HEK293 (cell line): ENCODE measurements around the gene OPRM1.

Experiments
- CTCF ChIA-PET: fragments of 350-600 bp; formaldehyde crosslinking; extraction: SDS; loops from one replicate; lab custom pipeline; 2021; ENCODE audit warnings: antibody characterized with exemption; lab: Yijun Ruan, JAX
- POLR2A ChIA-PET: fragments of 300-600 bp; formaldehyde crosslinking; extraction: SDS; loops from one replicate; lab custom pipeline; 2020; ENCODE audit warnings: antibody characterized with exemption, inconsistent platforms; lab: Yijun Ruan, JAX
- H3K27ac ChIP-seq: fragments of 200-500 bp; sonication (Bioruptor generic); 2 replicates; pipeline ENCODE4 v1.5.1; 2014; ENCODE audit warnings: low read depth, low read length, control low read depth, inconsistent platforms; ENCODE audit errors: extremely low read depth
- H3K36me3 ChIP-seq, 2 experiments: fragments of 200-500 bp in 1 of 2; sonication (Bioruptor generic) in 1 of 2; 1 replicate in 1 of 2; 2 replicates in 1 of 2; pipeline ENCODE4 v1.5.1; 2014 to 2017; ENCODE audit warnings: inconsistent platforms in 2 of 2, low read length in 2 of 2; ENCODE audit not compliant: control insufficient read depth in 2 of 2, insufficient read depth in 1 of 2
- H3K4me1 ChIP-seq: fragments of 200-500 bp; sonication (Bioruptor generic); 2 replicates; pipeline ENCODE4 v1.5.1; 2014; ENCODE audit warnings: mild to moderate bottlenecking, low read length, inconsistent platforms; ENCODE audit not compliant: control insufficient read depth, insufficient read depth
- H3K4me3 ChIP-seq: 2 replicates; pipeline ENCODE4 v1.5.1; 2011; ENCODE audit warnings: low read depth, mild to moderate bottlenecking, control low read depth, low read length, moderate library complexity
- H3K9me3 ChIP-seq: fragments of 200-500 bp; sonication (Bioruptor generic); 2 replicates; pipeline ENCODE4 v1.5.1; 2014; ENCODE audit warnings: low read depth, low read length, inconsistent platforms; ENCODE audit not compliant: control insufficient read depth, insufficient read depth
- KLF16 ChIP-seq: fragments of 450-650 bp; formaldehyde crosslinking; IDR thresholded peaks from 2 replicates; pipeline ENCODE4 v1.5.1; 2017; ENCODE audit warnings: missing biosample characterization, missing genetic modification characterization
- KLF9 ChIP-seq: fragments of 450-650 bp; formaldehyde crosslinking; IDR thresholded peaks from 2 replicates; pipeline ENCODE4 v1.5.1; 2016; ENCODE audit warnings: missing biosample characterization, missing genetic modification characterization, low read depth
- RBAK ChIP-seq: fragments of 450-650 bp; formaldehyde crosslinking; IDR thresholded peaks from 2 replicates; pipeline ENCODE4 v1.5.1; 2016; ENCODE audit warnings: missing biosample characterization, missing genetic modification characterization
- SCRT1 ChIP-seq: fragments of 450-650 bp; formaldehyde crosslinking; IDR thresholded peaks from 2 replicates; pipeline ENCODE4 v1.5.1; 2016; ENCODE audit warnings: missing biosample characterization, missing genetic modification characterization, borderline replicate concordance
- SP2 ChIP-seq: fragments of 450-650 bp; formaldehyde crosslinking; IDR thresholded peaks from 2 replicates; pipeline ENCODE4 v1.5.1; 2016; ENCODE audit warnings: missing biosample characterization, missing genetic modification characterization
- ZBTB20 ChIP-seq: fragments of 450-650 bp; formaldehyde crosslinking; IDR thresholded peaks from 2 replicates; pipeline ENCODE4 v1.5.1; 2016; ENCODE audit warnings: missing biosample characterization, missing genetic modification characterization
- ZBTB21 ChIP-seq: fragments of 450-650 bp; formaldehyde crosslinking; IDR thresholded peaks from 2 replicates; pipeline ENCODE4 v1.5.1; 2017; ENCODE audit warnings: missing biosample characterization, missing genetic modification characterization
- ZNF184 ChIP-seq: fragments of 450-650 bp; IDR thresholded peaks from 2 replicates; pipeline ENCODE4 v1.5.1; 2018; ENCODE audit warnings: missing biosample characterization, mild to moderate bottlenecking, missing genetic modification characterization
- ZNF529 ChIP-seq: fragments of 450-650 bp; formaldehyde crosslinking; IDR thresholded peaks from 2 replicates; pipeline ENCODE4 v1.5.1; 2017; ENCODE audit warnings: missing genetic modification characterization, missing biosample characterization; ENCODE audit not compliant: insufficient replicate concordance
- ZNF530 ChIP-seq: fragments of 450-650 bp; formaldehyde crosslinking; IDR thresholded peaks from 2 replicates; pipeline ENCODE4 v1.5.1; 2016; ENCODE audit warnings: low read depth, missing biosample characterization, missing genetic modification characterization
- ZNF660 ChIP-seq: fragments of 450-650 bp; IDR thresholded peaks from 2 replicates; pipeline ENCODE4 v1.5.1; 2018; ENCODE audit warnings: missing biosample characterization, mild to moderate bottlenecking, missing genetic modification characterization
- ZNF701 ChIP-seq: fragments of 450-650 bp; formaldehyde crosslinking; IDR thresholded peaks from 2 replicates; pipeline ENCODE4 v1.5.1; 2016; ENCODE audit warnings: missing biosample characterization, missing genetic modification characterization
- ZNF785 ChIP-seq: fragments of 450-650 bp; formaldehyde crosslinking; IDR thresholded peaks from 2 replicates; pipeline ENCODE4 v1.5.1; 2016; ENCODE audit warnings: missing biosample characterization, missing genetic modification characterization
- ZSCAN16 ChIP-seq: fragments of 450-650 bp; formaldehyde crosslinking; IDR thresholded peaks from 2 replicates; pipeline ENCODE4 v1.5.1; 2016; ENCODE audit warnings: missing biosample characterization, missing genetic modification characterization
- ZSCAN30 ChIP-seq: fragments of 450-650 bp; IDR thresholded peaks from 2 replicates; pipeline ENCODE4 v1.5.1; 2018; ENCODE audit warnings: missing biosample characterization, mild to moderate bottlenecking, missing genetic modification characterization, moderate library complexity
- ZXDB ChIP-seq: fragments of 450-650 bp; formaldehyde crosslinking; IDR thresholded peaks from 2 replicates; pipeline ENCODE4 v1.5.1; 2016; ENCODE audit warnings: missing biosample characterization, missing genetic modification characterization
- TF ChIP-seq, protein P1 (sequence below): fragments of 450-650 bp; formaldehyde crosslinking; IDR thresholded peaks from 2 replicates; pipeline ENCODE4 v1.5.1; 2016; ENCODE audit warnings: missing biosample characterization, missing genetic modification characterization
- TF ChIP-seq, protein P2 (sequence below): fragments of 450-650 bp; formaldehyde crosslinking; IDR thresholded peaks from 2 replicates; pipeline ENCODE4 v1.5.1; 2016; ENCODE audit warnings: missing biosample characterization, missing genetic modification characterization
- TF ChIP-seq, protein P3 (sequence below): fragments of 450-650 bp; formaldehyde crosslinking; IDR thresholded peaks from 2 replicates; pipeline ENCODE4 v1.5.1; 2017; ENCODE audit warnings: missing biosample characterization, missing genetic modification characterization
- TF ChIP-seq, protein P4 (sequence below): fragments of 450-650 bp; formaldehyde crosslinking; IDR thresholded peaks from 2 replicates; pipeline ENCODE4 v1.5.1; 2016; ENCODE audit warnings: missing biosample characterization, missing genetic modification characterization, low read depth
- TF ChIP-seq, protein P5 (sequence below): fragments of 450-650 bp; formaldehyde crosslinking; IDR thresholded peaks from 2 replicates; pipeline ENCODE4 v1.5.1; 2016; ENCODE audit warnings: missing biosample characterization, missing genetic modification characterization

OPRM1 gene

DNA sequence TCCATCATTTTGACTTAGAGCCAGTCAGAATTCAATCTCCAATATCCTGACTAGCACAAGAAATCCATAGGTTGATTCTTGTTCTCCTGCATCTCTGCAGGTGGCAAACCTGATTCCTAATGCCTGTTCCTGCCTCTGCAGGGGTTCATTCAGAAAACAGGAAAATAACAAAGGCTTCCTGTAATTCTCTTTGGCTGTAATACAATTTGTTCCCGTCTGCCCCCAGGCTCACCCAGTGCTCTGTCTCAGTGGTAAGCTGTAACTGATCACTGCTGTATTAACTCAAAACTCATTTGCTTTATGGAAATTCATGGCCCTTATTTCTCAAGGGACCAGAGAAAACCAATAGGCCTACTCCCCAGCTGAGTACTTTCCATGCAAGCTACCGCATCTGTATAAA lies 88.6 kb downstream of the OPRM1 start:
- Histone ChIP-seq H3K4me1 (no peaks in the 10 kb centered on the region), H3K4me3 (no peak overlapping the region), H3K9me3 (no peaks in the 10 kb centered on the region), H3K36me3 (no peaks in the 10 kb centered on the region), H3K27ac (no peak overlapping the region)
- CTCF ChIA-PET: interaction anchor here (0.6 kb wide), 1 partner anchor 1322 kb away, joined by 3 read pairs; no protein-coding TSS in a partner anchor
- TF ChIP-seq, protein P1, sequence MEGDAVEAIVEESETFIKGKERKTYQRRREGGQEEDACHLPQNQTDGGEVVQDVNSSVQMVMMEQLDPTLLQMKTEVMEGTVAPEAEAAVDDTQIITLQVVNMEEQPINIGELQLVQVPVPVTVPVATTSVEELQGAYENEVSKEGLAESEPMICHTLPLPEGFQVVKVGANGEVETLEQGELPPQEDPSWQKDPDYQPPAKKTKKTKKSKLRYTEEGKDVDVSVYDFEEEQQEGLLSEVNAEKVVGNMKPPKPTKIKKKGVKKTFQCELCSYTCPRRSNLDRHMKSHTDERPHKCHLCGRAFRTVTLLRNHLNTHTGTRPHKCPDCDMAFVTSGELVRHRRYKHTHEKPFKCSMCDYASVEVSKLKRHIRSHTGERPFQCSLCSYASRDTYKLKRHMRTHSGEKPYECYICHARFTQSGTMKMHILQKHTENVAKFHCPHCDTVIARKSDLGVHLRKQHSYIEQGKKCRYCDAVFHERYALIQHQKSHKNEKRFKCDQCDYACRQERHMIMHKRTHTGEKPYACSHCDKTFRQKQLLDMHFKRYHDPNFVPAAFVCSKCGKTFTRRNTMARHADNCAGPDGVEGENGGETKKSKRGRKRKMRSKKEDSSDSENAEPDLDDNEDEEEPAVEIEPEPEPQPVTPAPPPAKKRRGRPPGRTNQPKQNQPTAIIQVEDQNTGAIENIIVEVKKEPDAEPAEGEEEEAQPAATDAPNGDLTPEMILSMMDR (tag by site-specific recombination): no peak
- TF ChIP-seq, protein P2, sequence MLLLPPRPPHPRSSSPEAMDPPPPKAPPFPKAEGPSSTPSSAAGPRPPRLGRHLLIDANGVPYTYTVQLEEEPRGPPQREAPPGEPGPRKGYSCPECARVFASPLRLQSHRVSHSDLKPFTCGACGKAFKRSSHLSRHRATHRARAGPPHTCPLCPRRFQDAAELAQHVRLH: no peak
- TF ChIP-seq ZNF785 (tag by site-specific recombination): no peak
- no peak for TF ChIP-seq ZNF184
- no peak for TF ChIP-seq ZSCAN30 (tag by site-specific recombination)
- TF ChIP-seq ZNF701 (tag by site-specific recombination): no peak
- TF ChIP-seq, protein P3, sequence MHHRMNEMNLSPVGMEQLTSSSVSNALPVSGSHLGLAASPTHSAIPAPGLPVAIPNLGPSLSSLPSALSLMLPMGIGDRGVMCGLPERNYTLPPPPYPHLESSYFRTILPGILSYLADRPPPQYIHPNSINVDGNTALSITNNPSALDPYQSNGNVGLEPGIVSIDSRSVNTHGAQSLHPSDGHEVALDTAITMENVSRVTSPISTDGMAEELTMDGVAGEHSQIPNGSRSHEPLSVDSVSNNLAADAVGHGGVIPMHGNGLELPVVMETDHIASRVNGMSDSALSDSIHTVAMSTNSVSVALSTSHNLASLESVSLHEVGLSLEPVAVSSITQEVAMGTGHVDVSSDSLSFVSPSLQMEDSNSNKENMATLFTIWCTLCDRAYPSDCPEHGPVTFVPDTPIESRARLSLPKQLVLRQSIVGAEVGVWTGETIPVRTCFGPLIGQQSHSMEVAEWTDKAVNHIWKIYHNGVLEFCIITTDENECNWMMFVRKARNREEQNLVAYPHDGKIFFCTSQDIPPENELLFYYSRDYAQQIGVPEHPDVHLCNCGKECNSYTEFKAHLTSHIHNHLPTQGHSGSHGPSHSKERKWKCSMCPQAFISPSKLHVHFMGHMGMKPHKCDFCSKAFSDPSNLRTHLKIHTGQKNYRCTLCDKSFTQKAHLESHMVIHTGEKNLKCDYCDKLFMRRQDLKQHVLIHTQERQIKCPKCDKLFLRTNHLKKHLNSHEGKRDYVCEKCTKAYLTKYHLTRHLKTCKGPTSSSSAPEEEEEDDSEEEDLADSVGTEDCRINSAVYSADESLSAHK (tag by site-specific recombination): no peak
- TF ChIP-seq RBAK: no peak
- TF ChIP-seq ZXDB (tag by site-specific recombination): no peak
- TF ChIP-seq ZSCAN16 (tag by site-specific recombination): no peak
- no peak for TF ChIP-seq KLF16 (tag by site-specific recombination)
- no peak for TF ChIP-seq ZBTB20 (tag by site-specific recombination)
- no peak for TF ChIP-seq SCRT1 (tag by site-specific recombination)
- no peak for TF ChIP-seq ZBTB21 (tag by site-specific recombination)
- no peak for TF ChIP-seq ZNF529 (tag by site-specific recombination)
- no peak for TF ChIP-seq ZNF530
- TF ChIP-seq ZNF660: no peak
- no peak for TF ChIP-seq KLF9 (tag by site-specific recombination)
- TF ChIP-seq SP2: no peak
- TF ChIP-seq, protein P4, sequence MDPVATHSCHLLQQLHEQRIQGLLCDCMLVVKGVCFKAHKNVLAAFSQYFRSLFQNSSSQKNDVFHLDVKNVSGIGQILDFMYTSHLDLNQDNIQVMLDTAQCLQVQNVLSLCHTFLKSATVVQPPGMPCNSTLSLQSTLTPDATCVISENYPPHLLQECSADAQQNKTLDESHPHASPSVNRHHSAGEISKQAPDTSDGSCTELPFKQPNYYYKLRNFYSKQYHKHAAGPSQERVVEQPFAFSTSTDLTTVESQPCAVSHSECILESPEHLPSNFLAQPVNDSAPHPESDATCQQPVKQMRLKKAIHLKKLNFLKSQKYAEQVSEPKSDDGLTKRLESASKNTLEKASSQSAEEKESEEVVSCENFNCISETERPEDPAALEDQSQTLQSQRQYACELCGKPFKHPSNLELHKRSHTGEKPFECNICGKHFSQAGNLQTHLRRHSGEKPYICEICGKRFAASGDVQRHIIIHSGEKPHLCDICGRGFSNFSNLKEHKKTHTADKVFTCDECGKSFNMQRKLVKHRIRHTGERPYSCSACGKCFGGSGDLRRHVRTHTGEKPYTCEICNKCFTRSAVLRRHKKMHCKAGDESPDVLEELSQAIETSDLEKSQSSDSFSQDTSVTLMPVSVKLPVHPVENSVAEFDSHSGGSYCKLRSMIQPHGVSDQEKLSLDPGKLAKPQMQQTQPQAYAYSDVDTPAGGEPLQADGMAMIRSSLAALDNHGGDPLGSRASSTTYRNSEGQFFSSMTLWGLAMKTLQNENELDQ (tag by site-specific recombination): no peak
- POLR2A ChIA-PET: no interaction called here

DNA sequence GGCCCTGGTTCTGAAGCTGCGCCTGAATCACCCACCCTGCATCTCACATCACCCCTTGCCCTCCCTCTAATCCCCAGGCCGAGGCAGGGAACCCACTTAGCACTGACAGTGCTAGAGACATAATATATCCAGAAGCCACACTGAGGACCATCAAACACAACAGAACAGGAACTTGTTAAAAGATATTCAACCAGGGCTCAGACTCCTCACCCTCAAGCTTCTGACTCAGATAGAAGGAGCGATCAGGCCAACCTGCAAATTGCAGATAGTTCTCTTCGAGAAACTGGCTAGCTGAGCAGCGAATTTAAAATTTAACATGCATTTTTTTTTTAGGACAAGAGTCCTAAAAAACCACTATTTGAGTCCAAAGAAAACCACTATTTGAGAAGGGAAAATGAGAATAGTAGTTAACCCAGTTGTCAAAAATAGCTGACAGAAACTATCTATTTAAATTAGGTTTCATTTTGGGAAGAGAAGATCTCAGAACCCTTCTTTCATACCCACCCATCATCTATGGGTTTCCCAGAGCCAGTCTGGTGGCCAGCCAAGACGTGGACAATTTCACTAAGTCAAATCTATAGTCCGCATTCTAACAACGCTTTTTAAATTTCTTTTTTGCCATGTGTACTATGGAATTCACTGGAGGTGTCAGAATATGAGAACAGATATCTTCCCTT lies 95.6 kb downstream of the OPRM1 start:
- CTCF ChIA-PET: interaction anchor here (1.2 kb wide), 1 partner anchor 21 kb away, joined by 5 read pairs; no protein-coding TSS in a partner anchor
- no peak overlapping the region for H3K27ac ChIP-seq
- TF ChIP-seq, protein P5, sequence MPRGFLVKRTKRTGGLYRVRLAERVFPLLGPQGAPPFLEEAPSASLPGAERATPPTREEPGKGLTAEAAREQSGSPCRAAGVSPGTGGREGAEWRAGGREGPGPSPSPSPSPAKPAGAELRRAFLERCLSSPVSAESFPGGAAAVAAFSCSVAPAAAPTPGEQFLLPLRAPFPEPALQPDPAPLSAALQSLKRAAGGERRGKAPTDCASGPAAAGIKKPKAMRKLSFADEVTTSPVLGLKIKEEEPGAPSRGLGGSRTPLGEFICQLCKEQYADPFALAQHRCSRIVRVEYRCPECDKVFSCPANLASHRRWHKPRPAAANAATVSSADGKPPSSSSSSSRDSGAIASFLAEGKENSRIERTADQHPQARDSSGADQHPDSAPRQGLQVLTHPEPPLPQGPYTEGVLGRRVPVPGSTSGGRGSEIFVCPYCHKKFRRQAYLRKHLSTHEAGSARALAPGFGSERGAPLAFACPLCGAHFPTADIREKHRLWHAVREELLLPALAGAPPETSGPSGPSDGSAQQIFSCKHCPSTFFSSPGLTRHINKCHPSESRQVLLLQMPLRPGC (tag by site-specific recombination): no peak
- H3K9me3 ChIP-seq: no peaks in the 10 kb centered on the region
- POLR2A ChIA-PET: no interaction called here
- H3K36me3 ChIP-seq: no peaks in the 10 kb centered on the region
- no peak overlapping the region for H3K4me3 ChIP-seq
- no peaks in the 10 kb centered on the region for H3K4me1 ChIP-seq
